A549 (cell line): ENCODE results near the gene BAHCC1.

Experiments
- CHD2 ChIP-seq: fragments of 150-350 bp; IDR thresholded peaks from 2 replicates; pipeline ENCODE4 v1.6.1; 2014; ENCODE audit warnings: low read length; ENCODE audit not compliant: partially characterized antibody
- CTCF ChIP-seq: fragments of >200 bp; sonication (Bioruptor Twin); formaldehyde crosslinking; IDR thresholded peaks from 3 replicates; pipeline ENCODE4 v1.5.1; 2016
- E2F6 ChIP-seq: IDR thresholded peaks from 2 replicates; pipeline ENCODE4 v1.6.1; 2012; ENCODE audit warnings: low read depth, borderline replicate concordance
- EP300 ChIP-seq, 2 experiments: fragments of >200 bp; sonication (Bioruptor Twin); formaldehyde crosslinking; IDR thresholded peaks; 2 replicates in 1 of 2; 3 replicates in 1 of 2; pipeline ENCODE4 v1.6.1; 2016 to 2017
- FOXS1 ChIP-seq: fragments of 250-450 bp; sonication (Bioruptor Pico); IDR thresholded peaks from 2 replicates; pipeline ENCODE4 v1.5.0; 2020; ENCODE audit warnings: mild to moderate bottlenecking, moderate library complexity
- JUNB ChIP-seq: fragments of >200 bp; sonication (Bioruptor Twin); formaldehyde crosslinking; IDR thresholded peaks from 2 replicates; pipeline ENCODE4 v1.6.1; 2016
- MAX ChIP-seq: IDR thresholded peaks from 2 replicates; pipeline ENCODE4 v1.6.1; 2012
- NR3C1 ChIP-seq: fragments of >200 bp; sonication (Bioruptor Twin); formaldehyde crosslinking; IDR thresholded peaks from 3 replicates; pipeline ENCODE4 v1.6.1; 2017
- POLR2A ChIP-seq: IDR thresholded peaks from 2 replicates; pipeline ENCODE4 v1.6.1; 2012; ENCODE audit warnings: mild to moderate bottlenecking, low read length
- RAD21 ChIP-seq, 2 experiments: fragments of >200 bp in 1 of 2; sonication (Bioruptor Twin) in 1 of 2; formaldehyde crosslinking in 1 of 2; IDR thresholded peaks in 1 of 2; conservative IDR thresholded peaks in 1 of 2; 2 replicates in 1 of 2; 3 replicates in 1 of 2; pipeline ENCODE4 v1.6.1; 2012 to 2018; ENCODE audit warnings: inconsistent platforms in 1 of 2
- RCOR1 ChIP-seq: fragments of 150-350 bp; IDR thresholded peaks from 2 replicates; pipeline ENCODE4 v1.6.1; 2014; ENCODE audit warnings: antibody characterized with exemption, low read length, low read depth
- REST ChIP-seq: fragments of 200-600 bp; sonication (generic); IDR thresholded peaks from 2 replicates; pipeline ENCODE4 v1.6.1; 2016; ENCODE audit warnings: antibody characterized with exemption, mild to moderate bottlenecking, moderate library complexity
- SMC3 ChIP-seq: fragments of >200 bp; sonication (Bioruptor Twin); formaldehyde crosslinking; IDR thresholded peaks from 3 replicates; pipeline ENCODE4 v1.6.1; 2018; ENCODE audit warnings: inconsistent platforms
- USF2 ChIP-seq: fragments of 450-650 bp; IDR thresholded peaks from 2 replicates; pipeline ENCODE4 v1.6.1; 2014; ENCODE audit warnings: antibody characterized with exemption

GRCh38 chr17:81459864-81460263 lies 64.6 kb downstream of the BAHCC1 start:
- TF ChIP-seq CTCF (no peak), POLR2A (no peak), NR3C1 (no peak), USF2 (no peak), E2F6 (no peak), RAD21 (conservative IDR thresholded peaks at IDR 0.05 in 1 of 2, IDR thresholded peaks at IDR 0.05 in 1 of 2) (no peak), SMC3 (no peak), RCOR1 (no peak), MAX (no peak), FOXS1 (no peak), REST (no peak), JUNB (no peak), CHD2 (no peak), EP300 (IDR thresholded peaks at IDR 0.05) (no peak)
